GM13977 (cell line): ENCODE results near the gene AGXT.

Experiments
- DNase-seq: peaks from one replicate; pipeline ENCODE4 v3.0.0; 2012; ENCODE audit warnings: low spot score
- CTCF ChIP-seq: IDR thresholded peaks from 2 replicates; pipeline ENCODE4 v1.5.1; 2012; ENCODE audit warnings: mild to moderate bottlenecking, control low read depth; ENCODE audit not compliant: insufficient read depth; ENCODE audit errors: extremely low read depth, missing control alignments
- in situ Hi-C: fragments of 300-500 bp; cut with MboI; formaldehyde crosslinking; loops from one replicate; pipeline ENCODE4 v1.12.0; 2022; ENCODE audit warnings: low sequenced_read_pairs, low pct_unique_long_range_greater_than_20kb, mixed read lengths, inconsistent platforms; ENCODE audit not compliant: unreplicated experiment

Gene AGXT

GRCh38 chr2:240833724-240834285 lies 34.8 kb upstream of the AGXT start:
- no peak for DNase-seq
- in situ Hi-C loops = loop anchor here (25.0 kb wide), 1 partner anchor 322 kb away; no protein-coding TSS in a partner anchor
- TF ChIP-seq CTCF = no peak

- in situ Hi-C loops = loop anchor here (25.0 kb wide), 1 partner anchor 322 kb away; no protein-coding TSS in a partner anchor
- DNase-seq = no peak
- TF ChIP-seq CTCF = no peak
These were observed 34.1 kb upstream of the AGXT start for GRCh38 chr2:240834377-240834975.

GRCh38 chr2:240835528-240835927 lies 33.1 kb upstream of the AGXT start:
- no peak for TF ChIP-seq CTCF
- DNase-seq = no peak
- in situ Hi-C loops = loop anchor here (25.0 kb wide), 1 partner anchor 323 kb away; no protein-coding TSS in a partner anchor

- no peak for TF ChIP-seq CTCF
- in situ Hi-C loops = loop anchor here (25.0 kb wide), 1 partner anchor 325 kb away; no protein-coding TSS in a partner anchor
- DNase-seq = no peak
These were observed 31.7 kb upstream of the AGXT start for GRCh38 chr2:240836781-240837467.

- in situ Hi-C loops = loop anchor here (25.0 kb wide), 1 partner anchor 325 kb away; no protein-coding TSS in a partner anchor
- TF ChIP-seq CTCF = no peak
- DNase-seq = no peak
These were observed 31.0 kb upstream of the AGXT start for GRCh38 chr2:240837621-240838020.

GRCh38 chr2:240839152-240840143 lies 29.2 kb upstream of the AGXT start:
- TF ChIP-seq CTCF = no peak
- no peak for DNase-seq
- in situ Hi-C loops = loop anchor here (25.0 kb wide), 1 partner anchor 327 kb away; no protein-coding TSS in a partner anchor
